Heart right ventricle (tissue), 16 donors: Measurements from ENCODE around the gene SKIDA1. TPM values are rescaled to one million over a fixed set of nuclear protein-coding genes. Genes with fewer than 3 reads are reported as not detected.
A peak's percentile ranks its signal among the peaks of the same experiment; 100 is the strongest.

Experiments
- ATAC-seq, 8 donors: fragments of 200-7000 bp; cut with Tn5 transposase; one replicate each; pipeline ENCODE4 v1.9.1; 2020; ENCODE audit warnings: mild to moderate bottlenecking in 8 of 8, moderate library complexity in 8 of 8, moderate number of reproducible peaks in 1 of 8
- DNase-seq, 2 donors: peaks; one replicate each; pipeline ENCODE4 v3.0.0-alpha.2; 2020
- H3K27ac ChIP-seq, 10 donors: fragments of 200-600 bp; sonication (generic) in 2 of 10; one replicate each; pipeline versions ENCODE4 v1.5.0 to v1.8.0; 2020 to 2022; ENCODE audit warnings: mild to moderate bottlenecking in 3 of 10
- H3K27me3 ChIP-seq, 7 donors: fragments of 200-600 bp; one replicate each; pipeline ENCODE4 v1.8.0; 2021 to 2022; ENCODE audit warnings: mild to moderate bottlenecking in 2 of 7
- H3K36me3 ChIP-seq, 9 donors: fragments of 200-600 bp; sonication (generic) in 1 of 9; one replicate each; pipeline versions ENCODE4 v1.5.0 to v1.8.0; 2020 to 2022; ENCODE audit warnings: mild to moderate bottlenecking in 2 of 9
- H3K4me1 ChIP-seq, 9 donors: fragments of 200-600 bp; sonication (generic) in 1 of 9; one replicate each; pipeline versions ENCODE4 v1.5.0 to v1.8.0; 2020 to 2022; ENCODE audit warnings: mild to moderate bottlenecking in 4 of 9
- H3K4me3 ChIP-seq, 10 donors: fragments of 200-600 bp; sonication (generic) in 2 of 10; one replicate each; pipeline versions ENCODE4 v1.5.0 to v1.8.0; 2020 to 2022; ENCODE audit warnings: mild to moderate bottlenecking in 7 of 10, moderate library complexity in 2 of 10
- H3K9me3 ChIP-seq, 11 donors: fragments of 200-600 bp in 10 of 11; sonication (generic) in 2 of 11; one replicate each; pipeline versions ENCODE4 v1.5.0 to v1.8.0; 2013 to 2022; ENCODE audit warnings: mild to moderate bottlenecking in 2 of 11, control low read depth in 1 of 11, moderate library complexity in 1 of 11
- WGBS, 2 donors: extraction: QIAGEN DNeasy Blood & Tissue Kit; methylation state at CpG; one replicate each; pipeline ENCODE4 v1.1.7; 2013; ENCODE audit warnings: inconsistent platforms in 1 of 2; 5-methylcytosine and 5-hydroxymethylcytosine counted together
- intact Hi-C, 10 donors: fragments of 100-400 bp; cut with DNase I; formaldehyde crosslinking; loops; one replicate each; pipeline versions ENCODE4 v1.11.1 to v1.14.2; 2022
- polyA plus RNA-seq, 2 donors: library from polyadenylated mRNA; stranded (reverse); fragments of 200-250 nt; gene quantifications; one replicate each; pipeline ENCODE4 v1.2.3, GENCODE V29; 2013
- total RNA-seq, 10 donors: library from RNA; stranded (reverse); fragmentation: NEBNext Ultra II Directional in 3 of 10; extraction: Animal tissue kit (Norgen Biotek cat#: 25700) in 3 of 10; gene quantifications; one replicate each; pipeline versions ENCODE4 v1.2.1 to v1.2.4, GENCODE V29; 2021 to 2023
- TF ChIP-seq, protein P1 (sequence below), 9 donors: fragments of 200-600 bp; sonication (generic) in 2 of 9; IDR thresholded peaks; one replicate each; pipeline versions ENCODE4 v1.5.0 to v1.8.0; 2021 to 2022; ENCODE audit warnings: antibody characterized with exemption in 9 of 9, mild to moderate bottlenecking in 5 of 9, moderate library complexity in 1 of 9
- donor health status: Arrhythmogenic right ventricular cardiomyopathy.
- donor health status: ischemic (EF 13 %, LVEDD 7.1; RV severe dilation, severe dysfunction).
- donor health status: healthy with polysubstance abuse.
- donor health status: DM: no; HTN: yes; CAD: no.
- donor health status: DM: no; HTN: no; CAD: no.
- donor health status: ischemic (EF 25% LVEDD 6.9; RV normal size, moderate dysfunction).
- donor health status: ischemic (EF 25% LVEDD 5.7; RV mildly dilated, moderate dysfunction).
- donor health status: healthy.
- donor health status: DM: yes; HTN: yes; CAD: no.
- donor health status: Ischemic cardiomyopathy.
- donor health status: ischemic (EF 35%, LVEDD 5.7; RV mildly dilated, moderate dysfunction).
- donor health status: nonischemic (EF 11% LVEDD 7.7; RV severe dilation, severe dysfunction).
- donor health status: DM: yes; HTN: yes; CAD: no.
- donor health status: PGD.
- donor health status: ischemic (EF 29% LVEDD 5.4; RV normal size, mild dysfunction).
- donor health status: nonischemic (EF 23%, LVEDD 6.1; RV moderate dilation, normal function).

SKIDA1 gene
- total and polyA plus RNA-seq, 12 donors, result 0.23 to 6.4 (median 2.6) TPM

DNA sequence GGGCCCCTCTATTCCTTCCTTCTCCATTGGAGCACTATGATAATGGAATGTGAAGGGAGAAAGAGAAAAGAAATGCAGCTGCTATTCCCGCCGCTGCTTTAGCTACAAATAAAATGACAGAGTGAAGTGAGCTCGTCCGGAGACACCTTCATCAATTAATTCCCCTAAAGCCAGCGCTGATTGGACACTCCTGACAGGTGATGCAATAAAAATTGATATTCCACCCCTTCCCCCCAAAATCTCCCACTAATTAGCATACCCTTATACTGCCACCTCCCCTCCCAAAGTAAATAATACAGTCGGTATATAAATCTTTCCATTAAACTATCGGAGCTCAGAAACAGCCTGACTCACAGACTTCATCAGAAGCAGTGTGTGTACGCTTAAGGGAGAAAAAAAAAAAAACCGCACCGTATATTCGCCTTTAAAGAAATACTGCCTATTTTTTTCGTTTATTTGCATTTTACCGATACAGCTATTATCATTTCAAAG lies 7.3 kb downstream of the SKIDA1 start:
- Histone ChIP-seq H3K4me3 (peak overlapping the region; percentile 0 to 72 (median 64)), H3K4me1 (peaks cover 0 to 62% (median 35%) of the 10 kb centered on the region in 9 donors), H3K27ac (peak overlapping the region; percentile 39 to 93 (median 81)), H3K9me3 (no peaks in the 10 kb centered on the region), H3K27me3 (peaks cover 0 to 78% (median 0%) of the 10 kb centered on the region in 7 donors), H3K36me3 (no peaks in the 10 kb centered on the region)
- TF ChIP-seq, protein P1, sequence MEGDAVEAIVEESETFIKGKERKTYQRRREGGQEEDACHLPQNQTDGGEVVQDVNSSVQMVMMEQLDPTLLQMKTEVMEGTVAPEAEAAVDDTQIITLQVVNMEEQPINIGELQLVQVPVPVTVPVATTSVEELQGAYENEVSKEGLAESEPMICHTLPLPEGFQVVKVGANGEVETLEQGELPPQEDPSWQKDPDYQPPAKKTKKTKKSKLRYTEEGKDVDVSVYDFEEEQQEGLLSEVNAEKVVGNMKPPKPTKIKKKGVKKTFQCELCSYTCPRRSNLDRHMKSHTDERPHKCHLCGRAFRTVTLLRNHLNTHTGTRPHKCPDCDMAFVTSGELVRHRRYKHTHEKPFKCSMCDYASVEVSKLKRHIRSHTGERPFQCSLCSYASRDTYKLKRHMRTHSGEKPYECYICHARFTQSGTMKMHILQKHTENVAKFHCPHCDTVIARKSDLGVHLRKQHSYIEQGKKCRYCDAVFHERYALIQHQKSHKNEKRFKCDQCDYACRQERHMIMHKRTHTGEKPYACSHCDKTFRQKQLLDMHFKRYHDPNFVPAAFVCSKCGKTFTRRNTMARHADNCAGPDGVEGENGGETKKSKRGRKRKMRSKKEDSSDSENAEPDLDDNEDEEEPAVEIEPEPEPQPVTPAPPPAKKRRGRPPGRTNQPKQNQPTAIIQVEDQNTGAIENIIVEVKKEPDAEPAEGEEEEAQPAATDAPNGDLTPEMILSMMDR (IDR thresholded peaks at IDR 0.05), result no peak
- intact Hi-C loops, result loop anchor here in 2 of 10 donors (5.0 to 10.0 kb wide), 2 partner anchors 209 to 807 kb away; partner anchors contain the start of gene BMI1 (in 1 of the 2)
- DNase-seq, result no peak
- WGBS, 2 donors, result 11 to 27% methylated on average over 13 of the region's 13 CpGs
- peak in 7 of 8 donors; percentile 12 to 35 (median 29) for ATAC-seq

DNA sequence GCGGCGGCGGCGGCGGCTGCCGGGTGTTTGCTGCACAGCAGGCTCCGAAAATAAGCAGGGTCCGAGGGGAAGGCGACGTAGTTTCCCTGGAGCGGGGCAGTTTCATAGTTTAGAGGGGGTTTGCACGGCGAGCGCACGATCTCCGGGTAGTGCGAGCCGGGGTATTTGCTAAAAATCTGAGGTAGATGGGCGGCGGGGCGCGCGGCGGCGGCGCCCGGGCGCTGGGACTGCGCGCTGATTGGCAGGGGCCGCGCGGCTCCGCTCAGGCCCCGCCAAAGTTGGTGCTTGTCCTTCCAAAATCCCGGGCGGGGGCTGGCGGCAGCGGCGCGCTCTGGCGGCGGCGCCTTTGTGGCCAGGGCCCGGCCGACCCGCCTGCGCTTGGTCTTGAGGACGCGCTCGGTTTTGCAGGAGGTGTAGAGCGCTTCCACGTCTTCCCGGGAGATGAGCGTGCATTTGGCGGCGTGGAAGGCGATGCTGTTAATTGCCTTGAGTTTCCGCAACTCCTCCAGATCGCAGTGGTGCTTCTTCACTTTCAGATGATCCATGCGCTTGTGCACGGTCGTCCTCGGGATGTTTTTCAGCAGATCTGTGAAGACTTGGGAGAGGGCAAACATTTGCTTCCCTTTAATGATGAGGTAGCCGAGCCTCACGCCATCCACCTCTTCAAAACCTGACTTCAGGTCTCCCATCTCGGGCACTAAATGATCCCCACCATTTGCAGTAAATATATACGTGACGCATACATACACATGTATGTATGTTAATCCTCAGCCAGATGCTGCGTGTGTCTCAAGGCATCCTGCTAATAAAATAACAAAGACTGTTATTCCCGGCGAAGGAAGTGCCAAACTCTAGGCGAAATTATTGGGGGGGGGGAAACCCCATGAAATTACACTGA lies 8.1 kb downstream of the SKIDA1 start:
- Histone ChIP-seq H3K36me3 (no peaks in the 10 kb centered on the region), H3K4me1 (peaks cover 0 to 61% (median 35%) of the 10 kb centered on the region in 9 donors), H3K27me3 (peaks cover 0 to 85% (median 0%) of the 10 kb centered on the region in 7 donors), H3K27ac (peak overlapping the region; percentile 76 to 93 (median 81)), H3K9me3 (no peaks in the 10 kb centered on the region), H3K4me3 (peak overlapping the region; percentile 38 to 72 (median 64))
- peak; percentile 59 to 75 for DNase-seq
- ATAC-seq, result peak; percentile 45 to 84 (median 68)
- intact Hi-C loops, result loop anchor here in 3 of 10 donors (2.0 to 10.0 kb wide), 4 partner anchors 19 to 807 kb away; partner anchors contain the start of gene BMI1 (in 1 of the 3)
- 1% methylated on average over 68 to 73 of the region's 73 CpGs for WGBS, 2 donors
- TF ChIP-seq, protein P1 (IDR thresholded peaks at IDR 0.05), result peak in 4 of 9 donors; percentile 11 to 37 (median 25)

DNA sequence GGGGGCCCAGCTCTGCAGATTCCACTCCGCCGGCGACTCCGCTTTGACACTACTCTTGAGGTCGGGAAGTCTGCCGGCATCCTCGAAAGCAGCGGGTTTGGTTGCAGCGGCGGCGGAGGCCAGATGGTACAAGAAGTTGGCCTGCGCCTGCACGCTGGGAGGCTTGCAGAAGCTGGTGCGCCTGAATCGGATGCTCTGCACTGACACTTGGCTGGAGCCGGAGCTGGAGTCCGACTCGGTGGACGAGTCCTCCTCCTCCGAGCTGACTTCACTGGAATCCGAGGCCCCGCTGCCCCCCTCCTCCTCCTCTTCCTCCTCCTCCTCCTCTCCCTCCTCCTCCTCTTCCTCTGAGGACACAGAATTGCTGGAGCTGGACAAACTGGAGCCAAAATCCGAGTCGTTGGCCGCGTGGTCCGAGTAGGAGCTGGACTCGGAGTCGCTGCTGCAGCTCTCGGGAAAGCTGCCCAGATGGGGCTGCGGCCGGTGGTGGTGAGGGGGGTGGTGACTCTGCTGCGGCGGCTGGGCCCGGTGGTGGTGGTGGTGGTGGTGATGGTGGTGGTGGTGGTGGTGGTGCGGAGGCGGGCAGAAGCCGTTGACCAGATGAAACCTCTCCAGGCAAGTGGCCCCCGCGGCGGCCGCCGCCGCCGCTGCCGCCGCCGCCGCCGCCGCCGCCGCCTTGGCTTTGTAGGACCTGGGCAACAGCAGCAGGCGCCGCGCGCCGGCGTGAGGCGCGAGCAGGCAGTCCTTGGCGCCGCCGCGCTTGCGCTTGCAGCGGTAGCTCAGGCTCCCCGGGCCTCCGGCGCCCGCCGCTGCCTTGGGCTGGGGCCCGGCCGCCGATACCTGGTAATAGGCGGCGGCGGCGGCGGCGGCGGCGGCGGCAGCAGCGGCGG lies 9.0 kb downstream of the SKIDA1 start:
- intact Hi-C loops, result loop anchor here in 3 of 10 donors (2.0 to 10.0 kb wide), 4 partner anchors 18 to 808 kb away; partner anchors contain the start of gene BMI1 (in 1 of the 3)
- WGBS, 2 donors, result 0% methylated on average over 72 to 85 of the region's 86 CpGs

More for the DNA sequence above, 9.0 kb downstream of the SKIDA1 start:
- DNase-seq (peak; percentile 51 to 66), ATAC-seq (peak; percentile 15 to 72 (median 48))
- Histone ChIP-seq H3K9me3 (no peaks in the 10 kb centered on the region), H3K4me3 (peak overlapping the region; percentile 39 to 72 (median 64)), H3K27ac (peak overlapping the region; percentile 76 to 93 (median 81)), H3K27me3 (peaks cover 0 to 92% (median 0%) of the 10 kb centered on the region in 7 donors), H3K36me3 (no peaks in the 10 kb centered on the region), H3K4me1 (peaks cover 0 to 57% (median 35%) of the 10 kb centered on the region in 9 donors)
- TF ChIP-seq, protein P1 (IDR thresholded peaks at IDR 0.05), result no peak
